Measurements from ENCODE around the gene LGALS12. TPM values are rescaled to one million over a fixed set of nuclear protein-coding genes. Genes with fewer than 3 reads are reported as not detected.
A peak's percentile ranks its signal among the peaks of the same experiment; 100 is the strongest.

Gene LGALS12
- total and polyA plus RNA-seq, 10 of the 15 experiments (the other 5 are each of a cell fraction or from before 2014, with no cell fraction given) = not detected

DNA sequence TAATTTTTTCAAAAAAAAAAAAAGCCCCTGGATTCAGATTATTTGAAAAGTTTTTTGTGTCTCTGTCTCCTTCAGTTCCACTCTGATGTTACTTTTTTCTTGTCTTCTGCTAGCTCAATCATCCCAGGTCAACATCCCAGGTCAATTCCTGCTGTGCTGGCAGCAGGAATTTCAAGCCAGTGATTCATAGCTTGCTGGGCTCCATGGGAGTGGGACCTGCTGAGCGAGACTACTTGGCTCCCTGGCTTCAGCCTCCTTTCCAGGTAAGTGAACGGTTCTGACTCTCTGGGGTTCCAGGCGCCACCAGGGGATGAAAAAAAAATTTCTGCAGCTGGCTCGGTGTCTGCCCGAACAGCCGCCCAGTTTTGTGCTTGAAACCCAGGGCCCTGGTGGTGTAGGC lies 46.3 kb upstream of the LGALS12 start (continued):
- TF ChIP-seq ZNF217 (IDR thresholded peaks at IDR 0.05) (no peak), CHD1 (IDR thresholded peaks at IDR 0.05; ENCODE audit: low read depth, low read length) (no peak), MXI1 (IDR thresholded peaks at IDR 0.05; ENCODE audit: low read depth, low read length) (no peak), MTA2 (IDR thresholded peaks at IDR 0.05; ENCODE audit: low read depth) (no peak), PAX8 (IDR thresholded peaks at IDR 0.05) (no peak), IRF5 (IDR thresholded peaks at IDR 0.05; ENCODE audit: borderline replicate concordance) (no peak)
- TF ChIP-seq, protein P1, sequence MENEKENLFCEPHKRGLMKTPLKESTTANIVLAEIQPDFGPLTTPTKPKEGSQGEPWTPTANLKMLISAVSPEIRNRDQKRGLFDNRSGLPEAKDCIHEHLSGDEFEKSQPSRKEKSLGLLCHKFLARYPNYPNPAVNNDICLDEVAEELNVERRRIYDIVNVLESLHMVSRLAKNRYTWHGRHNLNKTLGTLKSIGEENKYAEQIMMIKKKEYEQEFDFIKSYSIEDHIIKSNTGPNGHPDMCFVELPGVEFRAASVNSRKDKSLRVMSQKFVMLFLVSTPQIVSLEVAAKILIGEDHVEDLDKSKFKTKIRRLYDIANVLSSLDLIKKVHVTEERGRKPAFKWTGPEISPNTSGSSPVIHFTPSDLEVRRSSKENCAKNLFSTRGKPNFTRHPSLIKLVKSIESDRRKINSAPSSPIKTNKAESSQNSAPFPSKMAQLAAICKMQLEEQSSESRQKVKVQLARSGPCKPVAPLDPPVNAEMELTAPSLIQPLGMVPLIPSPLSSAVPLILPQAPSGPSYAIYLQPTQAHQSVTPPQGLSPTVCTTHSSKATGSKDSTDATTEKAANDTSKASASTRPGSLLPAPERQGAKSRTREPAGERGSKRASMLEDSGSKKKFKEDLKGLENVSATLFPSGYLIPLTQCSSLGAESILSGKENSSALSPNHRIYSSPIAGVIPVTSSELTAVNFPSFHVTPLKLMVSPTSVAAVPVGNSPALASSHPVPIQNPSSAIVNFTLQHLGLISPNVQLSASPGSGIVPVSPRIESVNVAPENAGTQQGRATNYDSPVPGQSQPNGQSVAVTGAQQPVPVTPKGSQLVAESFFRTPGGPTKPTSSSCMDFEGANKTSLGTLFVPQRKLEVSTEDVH (IDR thresholded peaks at IDR 0.05; ENCODE audit: low read depth, partially characterized antibody) = no peak

DNA sequence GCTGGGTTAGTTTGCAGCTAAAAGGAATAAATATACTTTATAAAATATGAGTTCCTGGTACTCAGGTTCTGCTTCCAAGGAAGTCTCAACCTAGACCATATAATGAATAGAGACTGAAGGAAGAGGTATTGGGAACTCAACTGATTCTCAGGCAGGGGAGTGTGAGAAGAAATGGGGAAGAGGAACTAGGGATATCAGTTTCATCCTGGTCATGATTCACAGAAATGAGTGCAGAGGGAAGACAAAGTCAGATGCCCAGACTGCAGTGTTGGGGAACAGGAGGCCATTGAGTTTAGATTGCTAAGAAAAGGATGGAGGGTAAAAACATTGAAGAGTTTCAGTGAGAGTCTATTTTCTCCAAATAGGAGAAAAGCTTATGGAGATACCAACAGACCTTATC lies 43.7 kb upstream of the LGALS12 start:
- H3K4me3 ChIP-seq = no peak overlapping the region
- SMC1A ChIA-PET (ENCODE audit: uncharacterized antibody, unreplicated experiment) = interaction anchor here (1.2 kb wide), 1 partner anchor 17 kb away, joined by 3 read pairs; no protein-coding TSS in a partner anchor
- ATAC-seq (no peak), FAIRE-seq (peak; percentile 13), DNase-seq (ENCODE audit: low read depth, low spot score) (no peak)
- no peak overlapping the region for H3K9ac ChIP-seq (ENCODE audit: control insufficient read depth, insufficient read depth, low read length)
- RAD21 ChIA-PET (ENCODE audit: unreplicated experiment) = no interaction called here
- no peak for TF ChIP-seq TBL1XR1 (IDR thresholded peaks at IDR 0.05; ENCODE audit: low read depth, low read length)
- no peak for TF ChIP-seq NR2C1 (IDR thresholded peaks at IDR 0.05)
- TF ChIP-seq TCF3 (IDR thresholded peaks at IDR 0.05; ENCODE audit: borderline replicate concordance, insufficient read depth, low read depth, low read length) = no peak
- no peak for TF ChIP-seq SUPT20H (IDR thresholded peaks at IDR 0.05; ENCODE audit: borderline replicate concordance, control insufficient read depth, low read depth, low read length)
- TF ChIP-seq JUNB (IDR thresholded peaks at IDR 0.05) = no peak
- TF ChIP-seq, protein P2, sequence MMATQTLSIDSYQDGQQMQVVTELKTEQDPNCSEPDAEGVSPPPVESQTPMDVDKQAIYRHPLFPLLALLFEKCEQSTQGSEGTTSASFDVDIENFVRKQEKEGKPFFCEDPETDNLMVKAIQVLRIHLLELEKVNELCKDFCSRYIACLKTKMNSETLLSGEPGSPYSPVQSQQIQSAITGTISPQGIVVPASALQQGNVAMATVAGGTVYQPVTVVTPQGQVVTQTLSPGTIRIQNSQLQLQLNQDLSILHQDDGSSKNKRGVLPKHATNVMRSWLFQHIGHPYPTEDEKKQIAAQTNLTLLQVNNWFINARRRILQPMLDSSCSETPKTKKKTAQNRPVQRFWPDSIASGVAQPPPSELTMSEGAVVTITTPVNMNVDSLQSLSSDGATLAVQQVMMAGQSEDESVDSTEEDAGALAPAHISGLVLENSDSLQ (IDR thresholded peaks at IDR 0.05) = no peak
- TF ChIP-seq ESRRA (IDR thresholded peaks at IDR 0.05; ENCODE audit: low read length) = no peak
- no peak for TF ChIP-seq NFYA (IDR thresholded peaks at IDR 0.05; ENCODE audit: borderline replicate concordance, low read depth, low read length)
- TF ChIP-seq RB1 (IDR thresholded peaks at IDR 0.05; ENCODE audit: borderline replicate concordance) = no peak
- no peak for TF ChIP-seq BHLHE40 (IDR thresholded peaks at IDR 0.05; ENCODE audit: borderline replicate concordance in 1 of 2, low read depth in 2 of 2, low read length in 1 of 2)
- no peak overlapping the region for H3K4me2 ChIP-seq (ENCODE audit: control insufficient read depth, insufficient read depth)
- intact Hi-C loops (cut with micrococcal nuclease; ENCODE audit: unreplicated experiment) (no loop called here), in situ Hi-C loops (cut with MboI) (no loop called here)
- no peaks in the 10 kb centered on the region for H3K4me1 ChIP-seq (ENCODE audit: control insufficient read depth, insufficient read depth, low read length)
- no TSS peak for BruUV-seq (replicated peaks)
- POLR2A ChIA-PET = no interaction called here
- no peak overlapping the region for H3K27ac ChIP-seq (ENCODE audit: control insufficient read depth, insufficient read depth)
- no peaks in the 10 kb centered on the region for H3K9me3 ChIP-seq (replicated peaks; ENCODE audit: control insufficient read depth, insufficient read depth, low read length)
- CTCF ChIA-PET = interaction anchor here (0.6 kb wide), 1 partner anchor 278 kb away, joined by 5 read pairs; no protein-coding TSS in a partner anchor
- H3K36me3 ChIP-seq (ENCODE audit: control insufficient read depth in 2 of 2, insufficient read depth in 2 of 2, low read length in 1 of 2) = no peaks in the 10 kb centered on the region
- no peak overlapping the region for H2AFZ ChIP-seq (ENCODE audit: control insufficient read depth, low read depth, low read length)
- H4K20me1 ChIP-seq (ENCODE audit: control insufficient read depth, insufficient read depth) = no peaks in the 10 kb centered on the region
- no peaks in the 10 kb centered on the region for H3K27me3 ChIP-seq (replicated peaks in 1 of 2; ENCODE audit: control insufficient read depth in 2 of 2, insufficient read depth in 2 of 2, low read length in 1 of 2)
- H3K79me2 ChIP-seq (ENCODE audit: control insufficient read depth, insufficient read depth, low read length) = no peaks in the 10 kb centered on the region

Measured in GM12878 (cell line).